Stimulated activated CD4-positive, alpha-beta T cell treated with anti-CD3 and anti-CD28 coated beads, Interleukin-15, amount 100 ng/mL, for 24 hours (primary cell): ENCODE measurements around the gene TUBGCP2.
"Not testable (repeated sequence)": the region's sequence is repeated elsewhere in the genome, so short reads cannot be mapped to it uniquely, and the experiment has no call there.

Source experiments
- DNase-seq: peaks from one replicate; pipeline ENCODE4 v3.0.0-alpha.2; 2020

TUBGCP2 gene

GRCh38 chr10:133324857-133325260 is 16.2 kb upstream of the TUBGCP2 start:
- DNase-seq: no peak

GRCh38 chr10:133324198-133324792 is 15.6 kb upstream of the TUBGCP2 start:
- DNase-seq: peak; percentile 78

- not testable (repeated sequence) for DNase-seq
Measured at GRCh38 chr10:133322064-133322709, 13.5 kb upstream of the TUBGCP2 start.

GRCh38 chr10:133320852-133321422 is 12.3 kb upstream of the TUBGCP2 start:
- not testable (repeated sequence) for DNase-seq

GRCh38 chr10:133318494-133319127 is 9.9 kb upstream of the TUBGCP2 start:
- DNase-seq: peak; percentile 80

GRCh38 chr10:133316732-133317131 is 8.1 kb upstream of the TUBGCP2 start:
- no peak for DNase-seq

- no peak for DNase-seq
Measured at GRCh38 chr10:133316266-133316665, 7.6 kb upstream of the TUBGCP2 start.

- no peak for DNase-seq
Measured at GRCh38 chr10:133315847-133316246, 7.2 kb upstream of the TUBGCP2 start.

GRCh38 chr10:133314911-133315310 is 6.2 kb upstream of the TUBGCP2 start:
- no peak for DNase-seq

- DNase-seq: no peak
Measured at GRCh38 chr10:133313192-133313591, 4.5 kb upstream of the TUBGCP2 start.

- DNase-seq: no peak
Measured at GRCh38 chr10:133312769-133313145, 4.1 kb upstream of the TUBGCP2 start.

- DNase-seq: no peak
Measured at GRCh38 chr10:133312016-133312768, 3.5 kb upstream of the TUBGCP2 start.

GRCh38 chr10:133311570-133311969 is 2.9 kb upstream of the TUBGCP2 start:
- no peak for DNase-seq

- no peak for DNase-seq
Measured at GRCh38 chr10:133310789-133311188, 2.1 kb upstream of the TUBGCP2 start.

GRCh38 chr10:133310399-133310755 is 1.7 kb upstream of the TUBGCP2 start:
- DNase-seq: no peak

GRCh38 chr10:133309720-133310398 is 1.2 kb upstream of the TUBGCP2 start:
- DNase-seq: no peak

GRCh38 chr10:133309100-133309719 is 538 bp upstream of the TUBGCP2 start:
- DNase-seq: peak; percentile 91

GRCh38 chr10:133307776-133308420 is 774 bp downstream of the TUBGCP2 start:
- peak; percentile 90 for DNase-seq

- DNase-seq: no peak
Measured at GRCh38 chr10:133306941-133307379, 1.7 kb downstream of the TUBGCP2 start.

GRCh38 chr10:133306097-133306476 is 2.6 kb downstream of the TUBGCP2 start:
- no peak for DNase-seq

- DNase-seq: no peak
Measured at GRCh38 chr10:133303206-133303605, 5.5 kb downstream of the TUBGCP2 start.

GRCh38 chr10:133302230-133302629 is 6.4 kb downstream of the TUBGCP2 start:
- no peak for DNase-seq
